Activated CD8-positive, alpha-beta T cell treated with anti-CD3 and anti-CD28 coated beads for 36 hours (primary cell): ENCODE results near the gene CYB561D2. TPM values are rescaled to one million over a fixed set of nuclear protein-coding genes. Genes with fewer than 3 reads are reported as not detected.

Experiments used
- ATAC-seq: fragments of 200-7000 bp; cut with Tn5 transposase; one replicate; pipeline ENCODE4 v1.10.0; 2021; ENCODE audit warnings: mild to moderate bottlenecking, moderate library complexity
- CTCF ChIA-PET: fragments of 350-600 bp; sonication (Branson Sonifier 250); formaldehyde crosslinking; loops from one replicate; lab custom pipeline; 2021; ENCODE audit warnings: antibody characterized with exemption; lab: Charles Lee
- POLR2A ChIA-PET: fragments of 350-600 bp; sonication (Branson Sonifier 250); formaldehyde crosslinking; loops from one replicate; lab custom pipeline; 2021; ENCODE audit warnings: antibody characterized with exemption; lab: Charles Lee
- DNase-seq: peaks from one replicate; pipeline ENCODE4 v3.0.0-alpha.2; 2020
- H3K27ac Mint-ChIP-seq: one replicate; pipeline ENCODE4 v1.8.0; 2021; ENCODE audit warnings: mild to moderate bottlenecking, mixed read lengths
- H3K27me3 Mint-ChIP-seq: one replicate; pipeline ENCODE4 v1.8.0; 2021; ENCODE audit warnings: mixed read lengths
- H3K36me3 Mint-ChIP-seq: one replicate; pipeline ENCODE4 v1.8.0; 2021; ENCODE audit warnings: low read depth, mixed read lengths
- H3K4me1 Mint-ChIP-seq: one replicate; pipeline ENCODE4 v1.8.0; 2021; ENCODE audit warnings: low read depth, mixed read lengths
- H3K4me3 Mint-ChIP-seq: one replicate; pipeline ENCODE4 v1.8.0; 2021; ENCODE audit warnings: mild to moderate bottlenecking, moderate library complexity, mixed read lengths
- H3K9me3 Mint-ChIP-seq: one replicate; pipeline ENCODE4 v1.8.0; 2021; ENCODE audit warnings: mixed read lengths
- intact Hi-C: fragments of 100-400 bp; cut with micrococcal nuclease; formaldehyde crosslinking; loops from one replicate; pipeline ENCODE4 v1.10.0; 2022
- total RNA-seq, 2 experiments: library from RNA; stranded (reverse); gene quantifications; one replicate each; pipeline ENCODE4 v1.2.3, GENCODE V29; 2021
- TF ChIP-seq, protein P1 (sequence below): fragments of 200-600 bp; IDR thresholded peaks from one replicate; pipeline ENCODE4 v1.8.0; 2022; ENCODE audit warnings: antibody characterized with exemption, mild to moderate bottlenecking

CYB561D2 gene
- total RNA-seq, 2 experiments from 2014 or later: 17.1 to 18.2 TPM

DNA sequence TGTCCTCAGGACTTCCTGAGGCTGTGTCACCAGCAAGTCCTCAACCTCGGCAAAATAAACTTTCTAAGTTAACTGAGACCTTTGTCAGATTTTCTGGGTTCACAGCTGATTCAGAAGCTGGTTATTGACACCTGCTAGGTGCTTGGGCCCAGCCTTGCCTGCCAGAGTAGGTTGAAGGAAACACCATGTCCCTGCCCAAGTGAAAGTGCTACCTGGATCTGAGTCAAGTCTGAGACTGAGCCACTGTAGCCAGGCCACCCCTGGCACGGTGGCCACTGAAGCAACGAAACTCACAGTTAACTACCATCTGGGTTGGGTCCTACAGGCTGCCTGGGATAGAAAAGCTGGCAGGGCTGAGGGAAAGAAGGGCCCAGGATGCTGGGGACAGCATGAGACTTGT is 36.3 kb upstream of the CYB561D2 start:
- POLR2A ChIA-PET: interaction anchor here (1.5 to 13.4 kb wide), 3 partner anchors 15 to 22 kb away, joined by 3 to 126 read pairs (median 4); partner anchors contain the start of genes HYAL3, IFRD2, NAA80 and RASSF1
- intact Hi-C loops: no loop called here

DNA sequence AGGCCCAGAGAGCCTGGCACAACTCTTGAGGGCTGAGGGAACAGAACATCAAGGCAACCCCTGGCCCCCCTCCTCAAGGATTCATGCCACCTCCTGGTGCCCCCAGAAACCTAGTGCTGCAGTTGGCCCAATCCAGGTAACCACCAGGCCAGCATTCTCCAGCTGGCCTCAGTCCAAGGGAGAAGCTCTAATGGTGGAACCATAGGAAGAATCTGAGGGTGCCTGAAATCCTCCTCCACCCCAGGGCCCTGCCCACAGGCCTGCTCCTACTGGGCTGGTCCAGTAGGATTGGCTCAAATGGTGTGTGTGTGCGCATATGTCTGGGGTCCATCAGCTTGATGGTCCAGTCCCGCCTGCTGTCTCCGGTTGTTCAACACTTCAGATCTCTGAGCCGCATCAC is 35.8 kb upstream of the CYB561D2 start:
- DNase-seq (no peak), ATAC-seq (no peak)
- Mint-ChIP-seq H3K4me1 (peaks cover 29% of the 10 kb centered on the region), H3K4me3 (no peak overlapping the region), H3K27me3 (no peaks in the 10 kb centered on the region), H3K27ac (no peak overlapping the region), H3K9me3 (peaks cover under 1% of the 10 kb centered on the region), H3K36me3 (peaks cover 2% of the 10 kb centered on the region)
- intact Hi-C loops: no loop called here
- TF ChIP-seq, protein P1, sequence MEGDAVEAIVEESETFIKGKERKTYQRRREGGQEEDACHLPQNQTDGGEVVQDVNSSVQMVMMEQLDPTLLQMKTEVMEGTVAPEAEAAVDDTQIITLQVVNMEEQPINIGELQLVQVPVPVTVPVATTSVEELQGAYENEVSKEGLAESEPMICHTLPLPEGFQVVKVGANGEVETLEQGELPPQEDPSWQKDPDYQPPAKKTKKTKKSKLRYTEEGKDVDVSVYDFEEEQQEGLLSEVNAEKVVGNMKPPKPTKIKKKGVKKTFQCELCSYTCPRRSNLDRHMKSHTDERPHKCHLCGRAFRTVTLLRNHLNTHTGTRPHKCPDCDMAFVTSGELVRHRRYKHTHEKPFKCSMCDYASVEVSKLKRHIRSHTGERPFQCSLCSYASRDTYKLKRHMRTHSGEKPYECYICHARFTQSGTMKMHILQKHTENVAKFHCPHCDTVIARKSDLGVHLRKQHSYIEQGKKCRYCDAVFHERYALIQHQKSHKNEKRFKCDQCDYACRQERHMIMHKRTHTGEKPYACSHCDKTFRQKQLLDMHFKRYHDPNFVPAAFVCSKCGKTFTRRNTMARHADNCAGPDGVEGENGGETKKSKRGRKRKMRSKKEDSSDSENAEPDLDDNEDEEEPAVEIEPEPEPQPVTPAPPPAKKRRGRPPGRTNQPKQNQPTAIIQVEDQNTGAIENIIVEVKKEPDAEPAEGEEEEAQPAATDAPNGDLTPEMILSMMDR: no peak
- ChIA-PET CTCF (interaction anchor here (1.1 to 2.9 kb wide), 6 partner anchors 9 to 55 kb away, joined by 3 to 12 read pairs (median 3); partner anchors contain the start of genes HYAL3 and NAA80), POLR2A (interaction anchor here (0.7 to 13.4 kb wide), 3 partner anchors 8 to 22 kb away, joined by 3 to 126 read pairs (median 4); partner anchors contain the start of genes IFRD2 and RASSF1)

More for the DNA sequence above, 36.3 kb upstream of the CYB561D2 start:
- Mint-ChIP-seq H3K9me3 (peaks cover 1% of the 10 kb centered on the region), H3K4me3 (no peak overlapping the region), H3K27me3 (no peaks in the 10 kb centered on the region), H3K4me1 (peaks cover 25% of the 10 kb centered on the region), H3K27ac (no peak overlapping the region), H3K36me3 (peaks cover 4% of the 10 kb centered on the region)
- DNase-seq: no peak
- no peak for ATAC-seq
- CTCF ChIA-PET: interaction anchor here (1.3 to 2.9 kb wide), 5 partner anchors 9 to 54 kb away, joined by 3 to 12 read pairs (median 3); partner anchors contain the start of genes HYAL3 and NAA80
- TF ChIP-seq, protein P1: no peak

DNA sequence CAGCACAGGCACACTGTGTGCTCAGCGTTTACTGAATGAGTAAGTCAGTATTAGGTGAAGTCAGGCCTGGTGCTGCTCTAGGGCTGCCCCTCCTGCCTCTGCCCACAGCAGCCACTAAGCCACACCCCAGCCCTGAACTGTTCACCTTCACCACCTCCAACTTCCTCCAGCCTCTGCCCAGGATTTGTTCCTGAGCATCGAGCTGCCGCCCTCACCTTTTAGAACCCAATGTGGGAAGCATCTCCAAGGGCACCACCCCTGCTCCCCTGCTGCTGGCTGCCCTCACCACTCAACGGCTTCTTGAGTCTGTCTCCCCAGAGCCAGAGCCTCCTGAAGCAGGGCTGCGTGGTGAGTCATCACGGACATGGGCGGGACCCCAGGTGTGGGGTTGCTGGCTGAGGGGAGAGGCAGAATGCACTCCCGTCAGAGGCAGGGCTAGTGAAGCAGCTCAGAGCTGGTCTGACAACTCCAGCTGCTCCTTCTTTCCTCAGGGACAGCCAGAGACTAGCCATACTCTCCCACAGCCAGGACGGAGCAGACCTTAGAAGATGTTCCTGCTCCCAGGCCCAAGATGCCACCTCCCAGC is 33.9 kb upstream of the CYB561D2 start:
- Mint-ChIP-seq H3K36me3 (peaks cover 1% of the 10 kb centered on the region), H3K4me1 (peaks cover 34% of the 10 kb centered on the region), H3K27me3 (no peaks in the 10 kb centered on the region), H3K27ac (peak overlapping the region; percentile 82), H3K4me3 (no peak overlapping the region), H3K9me3 (no peaks in the 10 kb centered on the region)
- DNase-seq: peak; percentile 80
- ChIA-PET POLR2A (interaction anchor here (13.4 kb wide), 1 partner anchor 19 kb away, joined by 126 read pairs; the partner anchor contains the start of gene RASSF1), CTCF (interaction anchor here (1.2 to 2.8 kb wide), 2 partner anchors 11 to 30 kb away, joined by 3 to 9 read pairs; partner anchors contain the start of gene TUSC2)
- TF ChIP-seq, protein P1: no peak
- intact Hi-C loops: no loop called here
- ATAC-seq: peak; percentile 65

DNA sequence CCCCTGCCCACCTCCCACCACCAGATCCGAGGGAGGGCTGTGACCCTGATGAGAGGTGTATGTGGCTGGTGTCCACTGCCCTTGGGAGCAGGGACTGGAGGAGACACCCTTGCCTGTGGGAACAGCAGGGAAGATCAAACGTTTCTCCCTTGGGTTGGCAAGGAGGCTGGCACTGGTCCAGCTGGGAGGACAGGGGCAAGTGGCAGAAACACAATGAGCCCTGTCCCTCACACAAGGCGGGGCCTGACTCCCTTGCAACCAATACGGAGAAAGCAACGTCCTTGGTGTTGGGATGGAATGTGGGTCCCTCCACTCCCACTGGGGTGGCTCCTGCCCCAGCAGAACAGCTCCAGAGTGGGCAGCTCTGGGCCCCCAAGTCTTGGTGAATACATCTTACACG is 33.4 kb upstream of the CYB561D2 start:
- no peaks in the 10 kb centered on the region for H3K27me3 Mint-ChIP-seq
- ChIA-PET POLR2A (interaction anchor here (0.9 to 13.4 kb wide), 3 partner anchors 11 to 167 kb away, joined by 3 to 126 read pairs (median 4); partner anchors contain the start of genes RASSF1 and TUSC2), CTCF (interaction anchor here (1.2 to 2.8 kb wide), 3 partner anchors 11 to 30 kb away, joined by 3 to 9 read pairs (median 3); partner anchors contain the start of gene TUSC2)
- intact Hi-C loops: no loop called here
- no peak overlapping the region for H3K27ac Mint-ChIP-seq
- TF ChIP-seq, protein P1: no peak
- peaks cover 1% of the 10 kb centered on the region for H3K36me3 Mint-ChIP-seq
- H3K4me1 Mint-ChIP-seq: peaks cover 36% of the 10 kb centered on the region
- no peak overlapping the region for H3K4me3 Mint-ChIP-seq
- DNase-seq (no peak), ATAC-seq (no peak)
- H3K9me3 Mint-ChIP-seq: no peaks in the 10 kb centered on the region

DNA sequence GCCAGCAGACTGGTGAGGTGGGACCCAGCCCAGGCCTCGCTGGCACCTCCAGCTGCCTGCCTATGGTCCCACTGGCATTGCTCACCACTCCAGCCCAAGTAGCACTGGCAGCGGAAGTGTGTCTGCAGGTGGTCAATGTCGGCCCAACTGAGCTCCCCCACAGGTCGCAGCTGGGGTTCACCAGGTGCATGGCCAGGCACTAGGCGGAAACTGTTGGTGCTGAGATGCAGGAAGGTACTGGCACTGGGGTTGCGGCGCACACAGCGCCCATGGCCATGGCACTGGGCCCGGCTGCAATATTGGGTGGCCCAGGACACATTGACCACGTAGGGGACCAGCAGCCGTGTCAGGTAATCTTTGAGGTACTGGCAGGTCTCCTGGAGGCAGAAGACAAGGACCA is 32.5 kb upstream of the CYB561D2 start:
- POLR2A ChIA-PET: interaction anchor here (1.0 to 13.4 kb wide), 4 partner anchors 9 to 18 kb away, joined by 3 to 126 read pairs (median 4); partner anchors contain the start of genes RASSF1 and TUSC2
- no peak for DNase-seq
- ATAC-seq: no peak
- H3K36me3 Mint-ChIP-seq: peaks cover 1% of the 10 kb centered on the region
- H3K27me3 Mint-ChIP-seq: no peaks in the 10 kb centered on the region
- H3K27ac Mint-ChIP-seq: no peak overlapping the region
- TF ChIP-seq, protein P1: no peak
- CTCF ChIA-PET: interaction anchor here (1.2 to 2.8 kb wide), 5 partner anchors 10 to 124 kb away, joined by 3 to 9 read pairs (median 5); partner anchors contain the start of genes HYAL3, NAA80 and TUSC2
- peaks cover 37% of the 10 kb centered on the region for H3K4me1 Mint-ChIP-seq
- no peaks in the 10 kb centered on the region for H3K9me3 Mint-ChIP-seq
- intact Hi-C loops: no loop called here
- H3K4me3 Mint-ChIP-seq: no peak overlapping the region
